Medulla oblongata (tissue), 1 donor: ENCODE measurements around the gene TRPV2.

Source experiments
- DNase-seq: peaks from one replicate; pipeline ENCODE4 v3.0.0-alpha.2; 2015; ENCODE audit errors: extremely low spot score

The TRPV2 gene

GRCh38 chr17:16477255-16477654 lies 61.9 kb downstream of the TRPV2 start:
- DNase-seq = no peak

GRCh38 chr17:16477666-16478065 lies 62.3 kb downstream of the TRPV2 start:
- no peak for DNase-seq

- no peak for DNase-seq
Observed at GRCh38 chr17:16478649-16479048, 63.3 kb downstream of the TRPV2 start.

GRCh38 chr17:16479264-16479663 lies 63.9 kb downstream of the TRPV2 start:
- no peak for DNase-seq

- no peak for DNase-seq
Observed at GRCh38 chr17:16480995-16481394, 65.6 kb downstream of the TRPV2 start.

GRCh38 chr17:16482253-16482652 lies 66.9 kb downstream of the TRPV2 start:
- no peak for DNase-seq

- no peak for DNase-seq
Observed at GRCh38 chr17:16483021-16483645, 67.8 kb downstream of the TRPV2 start.

GRCh38 chr17:16484445-16485175 lies 69.2 kb downstream of the TRPV2 start:
- peak; percentile 35 for DNase-seq
